Effector memory CD4-positive, alpha-beta T cell (primary cell): Measurements from ENCODE around the gene NWD2.

Experiments
- DNase-seq, 3 donors: peaks; one replicate each; pipeline ENCODE4 v3.0.0-alpha.2; 2020
- H3K27ac ChIP-seq: 2 replicates; pipeline ENCODE4 v1.7.0; 2013; ENCODE audit warnings: mild to moderate bottlenecking, low read length, moderate library complexity; ENCODE audit not compliant: insufficient read depth, poor library complexity, severe bottlenecking
- H3K27me3 ChIP-seq: replicated peaks from 2 replicates; pipeline ENCODE4 v1.7.0; 2013; ENCODE audit warnings: mild to moderate bottlenecking, low read length; ENCODE audit not compliant: insufficient read depth, control insufficient read depth, poor library complexity, severe bottlenecking
- H3K36me3 ChIP-seq: 2 replicates; pipeline ENCODE4 v1.7.0; 2013; ENCODE audit warnings: mild to moderate bottlenecking, low read length, moderate library complexity; ENCODE audit not compliant: control insufficient read depth, insufficient read depth
- H3K4me1 ChIP-seq: 2 replicates; pipeline ENCODE4 v1.7.0; 2013; ENCODE audit warnings: low read length, mild to moderate bottlenecking; ENCODE audit not compliant: control insufficient read depth, insufficient read depth, poor library complexity, severe bottlenecking
- H3K4me3 ChIP-seq: 2 replicates; pipeline ENCODE4 v1.7.0; 2013; ENCODE audit warnings: low read length, low read depth, mild to moderate bottlenecking; ENCODE audit not compliant: insufficient read depth, poor library complexity, severe bottlenecking
- H3K9me3 ChIP-seq: 2 replicates; pipeline ENCODE4 v1.7.0; 2013; ENCODE audit warnings: mild to moderate bottlenecking, low read length, moderate library complexity; ENCODE audit not compliant: control insufficient read depth

NWD2 gene

DNA sequence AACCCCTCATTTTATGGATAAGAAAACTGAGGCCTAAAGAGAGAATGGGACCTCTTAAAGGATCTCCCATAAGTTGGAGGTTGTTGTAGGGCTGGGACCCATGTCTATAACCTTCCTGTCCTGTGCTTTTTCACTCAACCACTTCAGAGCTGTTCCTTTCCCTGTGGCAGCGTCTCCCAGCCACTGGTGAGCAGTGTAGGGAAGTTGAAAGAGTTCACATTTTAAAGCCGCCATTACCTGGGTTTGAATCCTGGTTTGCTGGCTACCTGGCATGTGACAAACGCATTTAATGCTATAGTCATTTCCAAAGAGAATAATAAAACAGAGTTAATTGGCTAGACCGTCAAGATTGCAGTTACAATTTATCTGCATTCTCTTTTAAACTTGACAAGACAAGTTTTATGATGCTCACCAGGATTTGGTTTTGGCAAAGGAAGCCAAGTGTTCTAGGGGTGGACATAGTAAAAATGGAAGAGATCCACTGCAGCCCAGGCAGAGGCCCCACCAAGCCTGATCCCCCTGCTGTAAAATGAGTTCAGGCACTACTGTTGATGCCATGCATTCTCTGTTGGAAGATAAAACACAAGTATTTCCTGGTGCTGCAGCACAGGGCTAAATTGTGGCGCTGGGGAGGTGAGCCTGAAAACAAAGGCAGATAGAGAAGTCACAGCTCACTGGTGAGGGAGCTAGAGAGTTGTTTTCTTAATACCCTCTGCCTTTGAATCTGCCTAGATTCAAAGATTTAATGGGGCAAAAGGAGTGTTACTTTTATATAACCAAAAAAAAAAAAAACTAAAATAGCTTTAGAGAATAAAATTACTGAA, 218.7 kb downstream of the NWD2 start:
- DNase-seq = no peak
- Histone ChIP-seq H3K27ac (no peak overlapping the region), H3K4me3 (no peak overlapping the region), H3K4me1 (no peaks in the 10 kb centered on the region), H3K36me3 (no peaks in the 10 kb centered on the region), H3K27me3 (peaks cover 4% of the 10 kb centered on the region), H3K9me3 (no peaks in the 10 kb centered on the region)

DNA sequence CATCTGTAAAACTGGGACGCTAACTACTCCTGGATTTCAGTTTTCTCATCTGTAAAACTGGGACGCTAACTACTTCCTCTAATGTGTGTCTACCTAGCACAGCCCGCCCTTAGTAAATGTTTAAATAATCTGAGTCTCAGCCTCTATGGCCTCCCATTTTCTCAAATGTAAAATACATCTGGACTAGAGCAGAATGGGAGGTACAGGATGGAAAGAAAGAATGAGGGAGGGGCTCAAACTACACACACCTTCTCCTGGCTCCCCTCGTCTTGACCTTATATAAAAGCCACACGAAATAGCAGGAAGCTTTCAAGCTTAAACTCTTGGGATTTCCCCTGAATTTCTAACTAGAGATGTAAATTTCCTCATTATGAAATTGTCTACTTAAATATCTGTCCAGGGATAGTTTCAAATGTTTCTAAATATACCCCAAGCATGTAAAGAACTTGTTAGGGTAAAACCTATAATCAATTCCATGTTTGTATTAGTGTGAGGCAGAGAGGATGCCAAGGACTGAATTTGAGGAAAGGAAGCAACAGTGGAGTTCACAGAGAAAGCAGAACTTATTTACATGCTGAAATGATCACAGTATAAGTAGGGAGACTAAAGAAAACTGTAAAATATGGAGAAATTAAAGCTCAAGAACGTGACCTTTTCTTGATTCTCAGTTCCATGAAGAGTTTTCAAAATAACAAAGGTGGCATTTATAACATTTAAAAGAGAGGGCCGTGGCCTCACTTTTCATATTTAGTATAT, 220.0 kb downstream of the NWD2 start:
- H3K9me3 ChIP-seq = no peaks in the 10 kb centered on the region
- H3K4me1 ChIP-seq = no peaks in the 10 kb centered on the region
- H3K4me3 ChIP-seq = no peak overlapping the region
- no peaks in the 10 kb centered on the region for H3K36me3 ChIP-seq
- no peak for DNase-seq
- no peak overlapping the region for H3K27ac ChIP-seq
- peaks cover 4% of the 10 kb centered on the region for H3K27me3 ChIP-seq

DNA sequence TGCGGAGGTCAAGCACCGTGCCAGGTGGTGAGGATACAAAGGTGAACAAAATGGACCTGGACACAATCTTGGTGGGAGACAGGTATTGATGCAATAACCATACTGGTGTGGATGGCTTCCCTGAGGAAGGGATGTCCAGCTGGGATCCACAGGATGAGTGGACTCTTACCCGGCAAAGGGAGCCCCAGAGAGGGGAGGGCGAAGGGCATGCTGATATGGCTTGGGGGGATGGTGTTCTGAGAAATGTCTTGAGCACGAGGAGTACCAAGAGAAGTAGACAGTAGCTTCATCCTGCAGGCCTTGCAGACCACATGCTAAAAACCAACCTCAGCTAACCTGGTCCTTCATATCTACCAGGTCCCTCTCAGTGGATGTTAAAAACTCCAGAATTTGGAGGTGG, 220.8 kb downstream of the NWD2 start:
- H3K4me1 ChIP-seq = no peaks in the 10 kb centered on the region
- H3K4me3 ChIP-seq = no peak overlapping the region
- no peaks in the 10 kb centered on the region for H3K9me3 ChIP-seq
- no peak overlapping the region for H3K27ac ChIP-seq
- no peaks in the 10 kb centered on the region for H3K36me3 ChIP-seq
- peaks cover 4% of the 10 kb centered on the region for H3K27me3 ChIP-seq
- no peak for DNase-seq

DNA sequence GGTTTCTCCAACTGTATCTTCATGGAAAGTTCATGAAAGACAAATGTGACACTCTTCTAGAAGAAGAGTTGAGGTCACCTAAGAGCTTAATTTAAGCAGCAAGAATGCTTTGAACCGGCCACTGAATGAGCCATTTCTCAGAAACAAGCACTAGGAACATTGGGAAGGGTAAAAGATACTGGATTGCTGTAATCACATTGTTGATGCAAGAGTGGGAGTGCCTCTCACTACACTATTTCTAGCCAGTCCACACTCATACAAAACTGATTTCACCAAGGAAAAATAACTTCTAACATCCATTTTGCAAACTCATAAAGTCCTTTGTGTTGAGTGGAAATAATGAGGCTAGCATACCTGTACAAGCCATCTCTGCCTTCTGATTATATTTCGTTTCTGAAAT, 221.3 kb downstream of the NWD2 start:
- peaks cover 4% of the 10 kb centered on the region for H3K27me3 ChIP-seq
- no peaks in the 10 kb centered on the region for H3K9me3 ChIP-seq
- H3K4me3 ChIP-seq = no peak overlapping the region
- no peak overlapping the region for H3K27ac ChIP-seq
- H3K36me3 ChIP-seq = no peaks in the 10 kb centered on the region
- no peaks in the 10 kb centered on the region for H3K4me1 ChIP-seq
- DNase-seq = no peak

DNA sequence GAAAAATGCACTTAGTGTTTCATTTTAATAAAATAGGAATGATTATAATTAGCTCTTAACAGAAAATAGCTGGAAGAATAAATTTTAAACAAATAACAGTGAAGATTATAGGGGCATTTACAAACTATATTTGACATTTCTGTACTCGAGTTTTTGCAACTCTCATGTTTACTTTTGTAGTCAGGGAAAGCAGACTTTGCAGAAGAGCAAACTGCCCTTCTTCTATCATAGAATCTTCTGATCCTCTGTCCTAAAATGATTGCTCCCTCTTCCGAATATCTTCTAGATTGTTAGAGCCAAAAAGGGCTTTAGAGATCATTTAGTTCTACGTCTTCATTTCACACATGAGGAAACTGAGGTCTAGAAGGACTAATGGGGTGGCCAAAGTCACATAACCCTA, 222.7 kb downstream of the NWD2 start:
- H3K27ac ChIP-seq = no peak overlapping the region
- no peaks in the 10 kb centered on the region for H3K4me1 ChIP-seq
- no peaks in the 10 kb centered on the region for H3K36me3 ChIP-seq
- H3K27me3 ChIP-seq = peaks cover 4% of the 10 kb centered on the region
- no peaks in the 10 kb centered on the region for H3K9me3 ChIP-seq
- no peak for DNase-seq
- H3K4me3 ChIP-seq = no peak overlapping the region

DNA sequence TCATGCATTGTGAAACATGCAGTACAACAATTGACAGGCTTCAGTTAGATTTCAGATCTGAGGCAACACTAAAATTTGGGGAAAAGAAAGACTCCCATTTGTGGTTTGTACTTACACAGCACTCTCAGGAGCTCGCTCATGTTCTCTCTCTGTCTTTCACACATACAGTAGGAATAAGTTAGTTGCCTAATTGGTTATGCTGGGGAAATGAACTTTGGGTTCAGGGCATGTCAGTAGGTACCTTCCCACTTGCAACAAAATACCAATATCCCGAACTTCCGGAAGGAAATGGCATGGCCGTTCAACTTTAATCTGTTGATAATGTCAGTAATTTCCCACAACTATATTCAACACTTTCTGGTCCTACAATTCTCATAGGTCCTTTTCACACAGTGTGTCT, 223.3 kb downstream of the NWD2 start:
- Histone ChIP-seq H3K9me3 (no peaks in the 10 kb centered on the region), H3K27me3 (no peaks in the 10 kb centered on the region), H3K4me1 (no peaks in the 10 kb centered on the region), H3K4me3 (no peak overlapping the region), H3K36me3 (no peaks in the 10 kb centered on the region), H3K27ac (no peak overlapping the region)
- DNase-seq = no peak

DNA sequence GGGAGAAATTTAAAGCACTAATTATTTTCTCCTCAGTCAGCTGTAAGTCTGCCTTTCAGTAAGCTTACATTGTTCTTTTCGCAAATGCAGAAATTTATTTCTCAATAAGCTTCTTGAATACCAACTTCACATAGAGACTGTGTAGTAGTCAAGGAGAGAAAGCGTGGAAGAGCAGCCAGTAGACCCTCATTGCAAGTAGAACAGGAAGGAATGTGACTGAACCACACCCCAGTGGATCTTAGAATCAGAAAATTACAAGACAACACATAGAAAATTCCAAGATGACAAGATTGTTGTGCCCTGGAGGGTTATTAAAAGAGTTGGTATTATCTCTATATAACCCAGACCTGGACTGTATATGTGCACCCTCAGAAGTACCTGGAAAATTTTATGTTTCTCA, 224.7 kb downstream of the NWD2 start:
- no peak for DNase-seq
- Histone ChIP-seq H3K9me3 (no peaks in the 10 kb centered on the region), H3K4me3 (no peak overlapping the region), H3K36me3 (no peaks in the 10 kb centered on the region), H3K27ac (no peak overlapping the region), H3K27me3 (no peaks in the 10 kb centered on the region), H3K4me1 (no peaks in the 10 kb centered on the region)

DNA sequence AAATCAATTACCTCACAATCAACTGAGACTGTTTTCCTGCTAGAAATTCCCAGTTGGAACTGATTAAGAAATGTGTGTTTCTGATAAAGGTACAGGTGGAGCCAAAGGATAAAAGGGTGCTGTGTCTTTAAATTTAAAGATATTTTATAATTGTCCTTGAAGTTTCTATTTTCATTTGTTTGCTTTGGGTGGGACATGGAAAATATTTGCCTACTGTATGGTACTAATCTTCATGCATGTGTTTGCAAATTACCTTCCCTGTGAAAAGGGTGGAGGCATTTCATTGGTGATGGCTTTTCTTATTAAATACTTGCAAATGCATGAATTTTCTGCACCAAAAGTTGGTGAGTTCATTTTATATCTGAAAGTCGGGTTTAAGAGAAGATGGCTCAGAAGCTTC, 225.7 kb downstream of the NWD2 start:
- Histone ChIP-seq H3K27ac (no peak overlapping the region), H3K36me3 (no peaks in the 10 kb centered on the region), H3K4me1 (no peaks in the 10 kb centered on the region), H3K27me3 (no peaks in the 10 kb centered on the region), H3K9me3 (no peaks in the 10 kb centered on the region), H3K4me3 (no peak overlapping the region)
- DNase-seq = no peak

DNA sequence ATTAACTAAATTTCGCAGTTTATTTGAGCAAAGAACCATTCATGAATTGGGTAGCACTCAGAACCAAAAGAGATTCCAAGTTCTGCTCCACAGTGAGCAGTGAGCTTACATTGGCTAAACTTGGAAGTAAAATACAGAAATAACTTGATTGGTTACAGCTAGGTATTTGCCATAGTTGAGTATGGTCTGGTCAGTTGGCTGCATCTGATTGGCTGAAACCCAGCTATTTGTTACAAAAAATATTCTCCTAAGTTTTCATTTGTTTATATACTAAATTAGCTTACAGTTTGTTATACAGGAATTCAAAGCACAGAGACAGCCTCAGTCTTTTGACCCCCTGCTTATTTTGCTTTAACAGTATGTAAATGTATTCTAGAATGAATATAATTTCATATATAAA, 226.6 kb downstream of the NWD2 start:
- H3K27me3 ChIP-seq = no peaks in the 10 kb centered on the region
- H3K4me3 ChIP-seq = no peak overlapping the region
- no peaks in the 10 kb centered on the region for H3K9me3 ChIP-seq
- H3K36me3 ChIP-seq = no peaks in the 10 kb centered on the region
- DNase-seq = no peak
- H3K27ac ChIP-seq = no peak overlapping the region
- H3K4me1 ChIP-seq = no peaks in the 10 kb centered on the region

DNA sequence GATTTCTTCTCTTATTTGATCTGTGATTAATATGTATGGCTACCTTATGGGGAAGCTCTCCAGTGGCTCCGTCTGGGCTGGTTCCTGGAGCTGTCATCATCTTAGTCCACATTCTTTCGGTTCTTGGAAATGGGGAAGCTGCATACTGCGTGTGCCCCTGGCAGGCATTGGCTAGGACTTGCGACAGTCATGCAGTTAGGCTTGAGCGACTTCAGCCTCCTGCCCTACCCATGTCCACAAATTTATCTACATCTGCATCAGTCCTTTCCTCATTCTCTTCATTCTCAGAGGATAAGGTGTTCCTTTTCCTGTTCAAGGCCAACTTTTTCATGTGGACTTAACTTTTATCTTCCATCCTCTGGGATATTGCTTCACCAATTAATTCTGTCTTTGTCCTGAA, 227.4 kb downstream of the NWD2 start:
- DNase-seq = no peak
- Histone ChIP-seq H3K9me3 (no peaks in the 10 kb centered on the region), H3K27me3 (no peaks in the 10 kb centered on the region), H3K4me3 (no peak overlapping the region), H3K4me1 (no peaks in the 10 kb centered on the region), H3K36me3 (no peaks in the 10 kb centered on the region), H3K27ac (no peak overlapping the region)
